Upper lobe of left lung (tissue), 6 donors: ENCODE measurements around the gene F12. TPM values are rescaled to one million over a fixed set of nuclear protein-coding genes. Genes with fewer than 3 reads are reported as not detected.

ENCODE experiments used
- ATAC-seq, 2 donors: fragments of 200-7000 bp; cut with Tn5 transposase; one replicate each; pipeline ENCODE4 v1.9.1; 2022; ENCODE audit warnings: mild to moderate bottlenecking in 2 of 2, moderate library complexity in 2 of 2; ENCODE audit not compliant: low FRiP score in 2 of 2
- DNase-seq, 2 donors: peaks; one replicate each; pipeline ENCODE4 v3.0.0-alpha.2; 2019 to 2020
- H3K27ac ChIP-seq, 4 donors: fragments of 200-600 bp; sonication (generic); one replicate each; pipeline ENCODE4 v1.5.1; 2016 to 2019
- H3K27me3 ChIP-seq, 4 donors: fragments of 200-600 bp; sonication (generic); one replicate each; pipeline ENCODE4 v1.5.1; 2017 to 2019
- H3K36me3 ChIP-seq, 4 donors: fragments of 200-600 bp; sonication (generic); one replicate each; pipeline ENCODE4 v1.5.1; 2016 to 2019
- H3K4me1 ChIP-seq, 4 donors: fragments of 200-600 bp; sonication (generic); one replicate each; pipeline ENCODE4 v1.5.1; 2018 to 2019
- H3K4me3 ChIP-seq, 4 donors: fragments of 200-600 bp; sonication (generic); one replicate each; pipeline ENCODE4 v1.5.1; 2017 to 2019; ENCODE audit warnings: mild to moderate bottlenecking in 2 of 4, moderate library complexity in 1 of 4
- H3K9me3 ChIP-seq, 4 donors: fragments of 200-600 bp; sonication (generic); one replicate each; pipeline ENCODE4 v1.5.1; 2018 to 2019
- EP300 ChIP-seq, 4 donors: sonication (generic); formaldehyde crosslinking; IDR thresholded peaks; one replicate each; pipeline ENCODE4 v1.5.1; 2017; ENCODE audit warnings: antibody characterized with exemption in 4 of 4, control low read depth in 2 of 4
- POLR2A ChIP-seq, 4 donors: fragments of 450-650 bp; IDR thresholded peaks; one replicate each; pipeline ENCODE4 v1.5.1; 2016 to 2017; ENCODE audit warnings: antibody characterized with exemption in 4 of 4, mild to moderate bottlenecking in 2 of 4
- POLR2AphosphoS5 ChIP-seq, 2 donors: sonication (generic); formaldehyde crosslinking; IDR thresholded peaks; one replicate each; pipeline ENCODE4 v1.5.1; 2017; ENCODE audit warnings: antibody characterized with exemption in 2 of 2
- WGBS, 2 donors: methylation state at CpG; one replicate each; pipeline ENCODE4 v1.1.5; 2017 to 2018; 5-methylcytosine and 5-hydroxymethylcytosine counted together
- total RNA-seq, 6 donors: library from RNA; depleted of rRNA in 4 of 6; stranded (reverse); fragments of >200 nt in 4 of 6; gene quantifications; one replicate each; pipeline versions ENCODE4 v1.1.0 to v1.2.1, GENCODE V29; 2016 to 2021
- TF ChIP-seq, protein P1 (sequence below), 6 experiments: fragments of 450-650 bp in 4 of 6; fragments of 200-600 bp in 2 of 6; sonication (generic) in 2 of 6; IDR thresholded peaks; one replicate each; pipeline ENCODE4 v1.5.1; 2016 to 2019; ENCODE audit warnings: antibody characterized with exemption in 6 of 6
- donor health status: DM: no; HTN: no; CAD: no; lungs with moderate emphysema.
- donor health status: DM: no; HTN: yes; CAD: no; lungs with severe emphysema.

Gene F12
- total RNA-seq, 6 donors from 2014 or later: 0.91 to 7.8 (median 2.1) TPM; not detected in 1

DNA sequence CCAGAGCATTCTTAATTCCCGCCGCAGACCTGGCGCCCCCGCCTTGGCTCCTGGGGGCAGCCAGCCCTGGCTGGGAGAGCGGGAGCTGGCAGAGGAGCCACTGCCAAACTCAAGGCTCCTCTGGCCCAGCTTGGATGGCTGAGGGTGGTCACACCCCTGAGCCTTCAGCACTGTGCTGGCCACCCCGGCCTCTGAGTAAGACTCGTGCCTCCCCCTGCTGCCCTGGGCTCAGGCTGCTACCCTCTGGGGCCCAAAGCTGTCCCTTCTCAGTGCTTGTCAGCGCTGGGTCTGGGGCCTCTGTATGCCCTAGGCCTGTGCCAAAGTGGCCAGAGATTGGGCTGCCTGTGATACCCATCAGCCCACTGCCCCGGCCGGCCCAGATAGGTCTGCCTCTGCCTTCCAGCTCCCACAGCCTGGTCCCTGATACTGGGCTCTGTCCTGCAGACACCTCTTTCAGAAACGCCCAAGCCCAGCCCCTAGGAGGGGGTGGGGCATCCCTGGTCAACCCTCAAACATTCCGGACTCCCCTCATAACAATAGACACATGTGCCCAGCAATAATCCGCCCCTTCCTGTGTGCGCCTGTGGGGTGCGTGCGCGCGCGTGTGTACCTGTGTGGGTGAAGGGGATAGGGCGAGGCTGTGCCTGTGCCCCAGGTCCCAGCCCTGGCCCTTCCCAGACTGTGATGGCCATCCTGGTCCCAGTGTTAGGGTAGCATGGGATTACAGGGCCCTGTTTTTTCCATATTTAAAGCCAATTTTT is 32.9 kb upstream of the F12 start:
- no peak overlapping the region for H3K27ac ChIP-seq
- 87 to 92% methylated on average over 7 to 20 of the region's 20 CpGs for WGBS, 2 donors
- H3K4me3 ChIP-seq: no peak overlapping the region
- DNase-seq (no peak), ATAC-seq (no peak)
- no peaks in the 10 kb centered on the region for H3K9me3 ChIP-seq
- H3K4me1 ChIP-seq: peaks cover 10 to 23% (median 13%) of the 10 kb centered on the region in 4 donors
- TF ChIP-seq EP300 (IDR thresholded peaks at IDR 0.05): no peak
- TF ChIP-seq, protein P1, sequence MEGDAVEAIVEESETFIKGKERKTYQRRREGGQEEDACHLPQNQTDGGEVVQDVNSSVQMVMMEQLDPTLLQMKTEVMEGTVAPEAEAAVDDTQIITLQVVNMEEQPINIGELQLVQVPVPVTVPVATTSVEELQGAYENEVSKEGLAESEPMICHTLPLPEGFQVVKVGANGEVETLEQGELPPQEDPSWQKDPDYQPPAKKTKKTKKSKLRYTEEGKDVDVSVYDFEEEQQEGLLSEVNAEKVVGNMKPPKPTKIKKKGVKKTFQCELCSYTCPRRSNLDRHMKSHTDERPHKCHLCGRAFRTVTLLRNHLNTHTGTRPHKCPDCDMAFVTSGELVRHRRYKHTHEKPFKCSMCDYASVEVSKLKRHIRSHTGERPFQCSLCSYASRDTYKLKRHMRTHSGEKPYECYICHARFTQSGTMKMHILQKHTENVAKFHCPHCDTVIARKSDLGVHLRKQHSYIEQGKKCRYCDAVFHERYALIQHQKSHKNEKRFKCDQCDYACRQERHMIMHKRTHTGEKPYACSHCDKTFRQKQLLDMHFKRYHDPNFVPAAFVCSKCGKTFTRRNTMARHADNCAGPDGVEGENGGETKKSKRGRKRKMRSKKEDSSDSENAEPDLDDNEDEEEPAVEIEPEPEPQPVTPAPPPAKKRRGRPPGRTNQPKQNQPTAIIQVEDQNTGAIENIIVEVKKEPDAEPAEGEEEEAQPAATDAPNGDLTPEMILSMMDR (IDR thresholded peaks at IDR 0.05): no peak
- no peak for TF ChIP-seq POLR2AphosphoS5 (IDR thresholded peaks at IDR 0.05)
- no peak for TF ChIP-seq POLR2A (IDR thresholded peaks at IDR 0.05)
- H3K36me3 ChIP-seq: peaks cover 6 to 51% (median 32%) of the 10 kb centered on the region in 4 donors
- no peaks in the 10 kb centered on the region for H3K27me3 ChIP-seq

DNA sequence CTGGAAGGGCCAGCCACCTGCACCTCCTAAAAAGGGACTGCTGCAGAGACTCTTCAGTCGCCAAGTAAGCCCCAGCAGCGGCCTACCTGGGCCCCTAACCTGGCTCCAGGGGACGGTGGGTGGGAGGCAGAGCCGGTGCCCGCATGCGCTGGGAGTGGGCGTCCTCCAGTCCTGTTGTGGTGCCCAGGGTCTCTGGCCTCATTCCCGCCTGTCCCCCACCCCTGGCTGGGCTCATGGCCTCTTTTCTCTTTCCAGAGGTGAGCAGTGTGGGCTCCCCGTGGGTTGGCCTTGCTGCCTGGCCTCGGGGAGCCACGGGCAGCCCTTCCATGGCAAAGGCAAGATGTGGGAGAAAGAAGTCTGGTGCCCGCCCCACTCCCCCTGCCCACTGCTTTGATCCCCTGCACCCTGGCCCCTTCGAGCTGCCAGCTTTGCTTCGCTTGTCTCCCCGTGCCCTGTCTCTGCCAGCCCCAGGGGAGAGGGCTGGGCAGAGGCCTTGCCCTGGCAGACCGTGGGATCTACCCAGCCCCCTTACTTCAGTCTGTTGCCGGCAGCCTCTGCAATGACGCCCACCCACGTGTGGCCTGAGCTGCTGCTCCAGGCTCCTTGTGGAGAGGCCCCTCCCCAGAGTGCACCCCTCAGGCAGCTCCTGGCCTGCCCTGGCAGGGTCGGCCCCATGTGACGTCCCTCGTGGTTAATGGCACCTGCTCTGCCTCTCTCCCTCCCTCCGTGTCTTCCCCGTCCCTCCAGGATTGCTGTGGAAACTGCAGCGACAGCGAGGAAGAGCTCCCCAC is 31.8 kb upstream of the F12 start:
- Histone ChIP-seq H3K9me3 (no peaks in the 10 kb centered on the region), H3K4me1 (peaks cover 3 to 13% (median 6%) of the 10 kb centered on the region in 4 donors), H3K36me3 (peaks cover 6 to 61% (median 41%) of the 10 kb centered on the region in 4 donors), H3K27me3 (no peaks in the 10 kb centered on the region), H3K27ac (no peak overlapping the region), H3K4me3 (no peak overlapping the region)
- TF ChIP-seq POLR2AphosphoS5 (IDR thresholded peaks at IDR 0.05) (no peak), EP300 (IDR thresholded peaks at IDR 0.05) (no peak), POLR2A (IDR thresholded peaks at IDR 0.05) (no peak)
- TF ChIP-seq, protein P1 (IDR thresholded peaks at IDR 0.05): no peak
- DNase-seq (no peak), ATAC-seq (no peak)
- 84 to 91% methylated on average over 12 to 22 of the region's 26 CpGs for WGBS, 2 donors

DNA sequence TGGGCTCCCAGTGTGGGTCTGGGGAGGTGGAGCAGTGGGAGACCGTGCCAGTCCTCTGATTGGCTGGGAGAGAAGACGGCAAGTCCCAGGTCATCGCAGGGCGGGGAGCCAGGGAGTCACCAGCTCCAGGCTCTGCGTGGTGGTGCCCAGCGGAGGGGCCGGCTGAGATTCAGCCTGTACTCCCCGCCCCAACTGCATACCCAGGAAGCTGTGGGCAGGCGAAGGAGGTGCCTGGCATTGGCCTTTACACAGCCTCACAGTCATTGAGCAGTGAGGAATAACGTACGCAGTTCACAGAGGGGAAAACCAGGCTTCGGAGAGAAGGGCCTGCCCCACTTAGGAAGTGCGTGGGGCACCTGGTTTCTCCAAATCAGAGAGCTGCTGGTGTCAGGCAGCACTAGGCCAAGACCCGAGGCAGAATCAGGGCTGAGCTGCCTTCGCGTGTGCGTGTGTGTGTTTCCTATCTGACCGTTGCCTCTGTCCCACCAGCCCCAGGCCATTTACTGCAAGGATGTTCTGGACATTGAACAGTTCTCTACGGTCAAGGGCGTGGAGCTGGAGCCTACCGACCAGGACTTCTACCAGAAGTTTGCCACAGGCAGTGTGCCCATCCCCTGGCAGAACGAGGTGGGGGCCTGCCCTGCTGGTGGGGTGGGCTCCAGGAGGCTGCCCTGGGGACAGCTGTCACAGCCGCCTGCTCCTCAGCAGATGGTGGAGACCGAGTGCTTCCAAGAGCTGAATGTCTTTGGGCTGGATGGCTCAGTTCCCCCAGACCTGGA is 31.0 kb upstream of the F12 start:
- Histone ChIP-seq H3K27ac (no peak overlapping the region), H3K36me3 (peaks cover 13 to 69% (median 49%) of the 10 kb centered on the region in 4 donors), H3K4me3 (no peak overlapping the region), H3K27me3 (no peaks in the 10 kb centered on the region), H3K9me3 (no peaks in the 10 kb centered on the region), H3K4me1 (peaks cover 0 to 6% (median 0%) of the 10 kb centered on the region in 4 donors)
- WGBS, 2 donors: 82 to 89% methylated on average over 19 to 24 of the region's 24 CpGs
- TF ChIP-seq EP300 (IDR thresholded peaks at IDR 0.05): no peak
- TF ChIP-seq POLR2AphosphoS5 (IDR thresholded peaks at IDR 0.05): no peak
- TF ChIP-seq, protein P1 (IDR thresholded peaks at IDR 0.05): no peak
- TF ChIP-seq POLR2A (IDR thresholded peaks at IDR 0.05): no peak
- DNase-seq (no peak), ATAC-seq (no peak)

DNA sequence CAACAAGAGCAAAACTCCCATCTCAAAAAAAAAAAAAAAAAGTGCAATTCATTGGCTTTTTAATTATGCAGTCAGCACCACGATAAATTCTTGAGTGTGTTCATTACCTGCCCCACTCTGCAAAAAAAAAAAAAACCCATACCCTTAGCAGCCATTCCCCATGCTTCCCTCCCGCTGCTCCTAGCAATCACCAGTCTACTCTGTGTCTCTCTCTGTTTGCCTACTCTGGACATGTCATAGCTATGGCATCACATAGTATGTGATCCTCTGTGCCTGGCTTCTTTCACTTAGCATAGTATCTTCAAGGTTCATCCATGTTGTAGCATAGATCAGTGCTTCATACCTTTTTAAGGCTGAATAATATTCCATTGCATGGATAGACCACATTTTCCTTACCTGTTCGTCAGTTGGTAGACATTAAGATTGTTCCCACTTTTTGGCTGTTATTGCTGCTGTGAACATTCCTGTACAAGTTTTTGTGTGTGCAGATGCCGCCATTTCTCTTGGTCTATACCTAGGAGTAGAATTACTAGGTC is 30.2 kb upstream of the F12 start:
- ATAC-seq (no peak), DNase-seq (no peak)
- H3K36me3 ChIP-seq: peaks cover 15 to 77% (median 57%) of the 10 kb centered on the region in 4 donors
- 95 to 96% methylated on average over 4 of the region's 4 CpGs for WGBS, 2 donors
- H3K4me3 ChIP-seq: no peak overlapping the region
- TF ChIP-seq, protein P1 (IDR thresholded peaks at IDR 0.05): no peak
- TF ChIP-seq POLR2AphosphoS5 (IDR thresholded peaks at IDR 0.05): no peak
- TF ChIP-seq EP300 (IDR thresholded peaks at IDR 0.05): no peak
- no peak for TF ChIP-seq POLR2A (IDR thresholded peaks at IDR 0.05)
- H3K4me1 ChIP-seq: peaks cover 0 to 4% (median 0%) of the 10 kb centered on the region in 4 donors
- no peaks in the 10 kb centered on the region for H3K9me3 ChIP-seq
- no peak overlapping the region for H3K27ac ChIP-seq
- H3K27me3 ChIP-seq: no peaks in the 10 kb centered on the region
